Activated CD8-positive, alpha-beta T cell treated with anti-CD3 and anti-CD28 coated beads, Interleukin-2, amount 10 ng/mL, durations not matched to agents 7 days and 5 days (primary cell): ENCODE measurements around the gene SERPINB11. TPM values are rescaled to one million over a fixed set of nuclear protein-coding genes. Genes with fewer than 3 reads are reported as not detected.
"Not testable (repeated sequence)": the region's sequence is repeated elsewhere in the genome, so short reads cannot be mapped to it uniquely, and the experiment has no call there.

Experiments
- ATAC-seq: fragments of 150-1000 bp; cut with Tn5 transposase; one replicate; pipeline ENCODE4 v1.10.0; 2021; ENCODE audit warnings: moderate library complexity
- CTCF ChIA-PET: fragments of 350-600 bp; sonication (Branson Sonifier 250); formaldehyde crosslinking; loops from one replicate; lab custom pipeline; 2021; ENCODE audit warnings: antibody characterized with exemption; lab: Charles Lee
- POLR2A ChIA-PET: fragments of 350-600 bp; sonication (Branson Sonifier 250); formaldehyde crosslinking; loops from one replicate; lab custom pipeline; 2021; ENCODE audit warnings: antibody characterized with exemption; lab: Charles Lee
- DNase-seq: peaks from one replicate; pipeline ENCODE4 v3.0.0-alpha.2; 2020
- H3K27ac Mint-ChIP-seq: one replicate; pipeline ENCODE4 v1.8.0; 2021; ENCODE audit warnings: mild to moderate bottlenecking, mixed read lengths
- H3K27me3 Mint-ChIP-seq: one replicate; pipeline ENCODE4 v1.8.0; 2021; ENCODE audit warnings: low read depth, mixed read lengths
- H3K36me3 Mint-ChIP-seq: one replicate; pipeline ENCODE4 v1.8.0; 2021; ENCODE audit warnings: low read depth, mixed read lengths
- H3K4me1 Mint-ChIP-seq: one replicate; pipeline ENCODE4 v1.8.0; 2021; ENCODE audit warnings: low read depth, mixed read lengths
- H3K4me3 Mint-ChIP-seq: one replicate; pipeline ENCODE4 v1.8.0; 2021; ENCODE audit warnings: mild to moderate bottlenecking, mixed read lengths
- H3K9me3 Mint-ChIP-seq: one replicate; pipeline ENCODE4 v1.8.0; 2022; ENCODE audit warnings: mixed read lengths; ENCODE audit not compliant: insufficient read depth
- total RNA-seq, 2 experiments: library from RNA; stranded (reverse); gene quantifications; one replicate each; pipeline ENCODE4 v1.2.3, GENCODE V29; 2021

SERPINB11 gene
- total RNA-seq, 2 experiments from 2014 or later, result not detected

- Mint-ChIP-seq H3K36me3 (no peaks in the 10 kb centered on the region), H3K9me3 (no peaks in the 10 kb centered on the region), H3K27me3 (no peaks in the 10 kb centered on the region), H3K4me3 (no peak overlapping the region), H3K4me1 (no peaks in the 10 kb centered on the region), H3K27ac (no peak overlapping the region)
- ChIA-PET POLR2A (no interaction called here), CTCF (no interaction called here)
- no peak for DNase-seq
- no peak for ATAC-seq
These were observed 34.1 kb downstream of the SERPINB11 start for GRCh38 chr18:63736876-63737275.

- H3K36me3 Mint-ChIP-seq, result no peaks in the 10 kb centered on the region
- ChIA-PET CTCF (interaction anchor here (1.1 kb wide), 2 partner anchors 50 to 224 kb away, joined by 3 to 5 read pairs; no protein-coding TSS in a partner anchor), POLR2A (no interaction called here)
- no peaks in the 10 kb centered on the region for H3K27me3 Mint-ChIP-seq
- DNase-seq, result no peak
- H3K4me3 Mint-ChIP-seq, result no peak overlapping the region
- no peaks in the 10 kb centered on the region for H3K9me3 Mint-ChIP-seq
- ATAC-seq, result no peak
- no peak overlapping the region for H3K27ac Mint-ChIP-seq
- no peaks in the 10 kb centered on the region for H3K4me1 Mint-ChIP-seq
These were observed 39.0 kb downstream of the SERPINB11 start for GRCh38 chr18:63741769-63742168.

- Mint-ChIP-seq H3K27ac (no peak overlapping the region), H3K4me1 (no peaks in the 10 kb centered on the region), H3K4me3 (no peak overlapping the region), H3K9me3 (no peaks in the 10 kb centered on the region), H3K36me3 (no peaks in the 10 kb centered on the region), H3K27me3 (no peaks in the 10 kb centered on the region)
- DNase-seq (no peak), ATAC-seq (no peak)
- POLR2A ChIA-PET, result no interaction called here
- CTCF ChIA-PET, result no interaction called here
These were observed 44.2 kb downstream of the SERPINB11 start for GRCh38 chr18:63747006-63747405.

- ChIA-PET POLR2A (no interaction called here), CTCF (no interaction called here)
- Mint-ChIP-seq H3K4me3 (no peak overlapping the region), H3K4me1 (no peaks in the 10 kb centered on the region), H3K27me3 (no peaks in the 10 kb centered on the region), H3K27ac (no peak overlapping the region), H3K9me3 (no peaks in the 10 kb centered on the region), H3K36me3 (no peaks in the 10 kb centered on the region)
- no peak for DNase-seq
- no peak for ATAC-seq
These were observed 46.7 kb downstream of the SERPINB11 start for GRCh38 chr18:63749489-63749888.

- Mint-ChIP-seq H3K9me3 (no peaks in the 10 kb centered on the region), H3K27me3 (no peaks in the 10 kb centered on the region), H3K4me3 (no peak overlapping the region), H3K36me3 (no peaks in the 10 kb centered on the region), H3K4me1 (no peaks in the 10 kb centered on the region), H3K27ac (no peak overlapping the region)
- no peak for DNase-seq
- POLR2A ChIA-PET, result no interaction called here
- no peak for ATAC-seq
- CTCF ChIA-PET, result interaction anchor here (0.6 kb wide), 1 partner anchor 17 kb away, joined by 3 read pairs; no protein-coding TSS in a partner anchor
These were observed 49.9 kb downstream of the SERPINB11 start for GRCh38 chr18:63752636-63753035.

- CTCF ChIA-PET, result no interaction called here
- no peaks in the 10 kb centered on the region for H3K36me3 Mint-ChIP-seq
- no peaks in the 10 kb centered on the region for H3K9me3 Mint-ChIP-seq
- no peaks in the 10 kb centered on the region for H3K4me1 Mint-ChIP-seq
- no peak overlapping the region for H3K27ac Mint-ChIP-seq
- H3K27me3 Mint-ChIP-seq, result no peaks in the 10 kb centered on the region
- DNase-seq, result no peak
- no peak overlapping the region for H3K4me3 Mint-ChIP-seq
- POLR2A ChIA-PET, result no interaction called here
- no peak for ATAC-seq
These were observed 50.9 kb downstream of the SERPINB11 start for GRCh38 chr18:63753676-63754075.

GRCh38 chr18:63757541-63757940 lies 54.8 kb downstream of the SERPINB11 start:
- POLR2A ChIA-PET, result no interaction called here
- CTCF ChIA-PET, result no interaction called here
- Mint-ChIP-seq H3K27ac (no peak overlapping the region), H3K9me3 (peaks cover 13% of the 10 kb centered on the region), H3K4me3 (no peak overlapping the region), H3K27me3 (no peaks in the 10 kb centered on the region), H3K4me1 (no peaks in the 10 kb centered on the region), H3K36me3 (no peaks in the 10 kb centered on the region)
- no peak for DNase-seq
- ATAC-seq, result no peak

- H3K36me3 Mint-ChIP-seq, result no peaks in the 10 kb centered on the region
- CTCF ChIA-PET, result no interaction called here
These were observed 56.0 kb downstream of the SERPINB11 start for GRCh38 chr18:63758615-63759240.

GRCh38 chr18:63759786-63760185 lies 57.0 kb downstream of the SERPINB11 start:
- POLR2A ChIA-PET, result interaction anchor here (0.6 kb wide), 1 partner anchor 144 kb away, joined by 3 read pairs; no protein-coding TSS in a partner anchor
- H3K4me3 Mint-ChIP-seq, H3K27ac Mint-ChIP-seq, ATAC-seq, CTCF ChIA-PET, H3K36me3 Mint-ChIP-seq, H3K27me3 Mint-ChIP-seq, DNase-seq, H3K4me1 Mint-ChIP-seq: not testable (repeated sequence)
- peaks cover 13% of the 10 kb centered on the region for H3K9me3 Mint-ChIP-seq

More at GRCh38 chr18:63758615-63759240, 56.0 kb downstream of the SERPINB11 start:
- H3K27me3 Mint-ChIP-seq, result no peaks in the 10 kb centered on the region
- no peak for DNase-seq
- no peak for ATAC-seq
- POLR2A ChIA-PET, result no interaction called here
- no peak overlapping the region for H3K4me3 Mint-ChIP-seq
- no peaks in the 10 kb centered on the region for H3K4me1 Mint-ChIP-seq
- peaks cover 13% of the 10 kb centered on the region for H3K9me3 Mint-ChIP-seq
- H3K27ac Mint-ChIP-seq, result no peak overlapping the region

- ChIA-PET POLR2A (no interaction called here), CTCF (no interaction called here)
- Mint-ChIP-seq H3K27ac (no peak overlapping the region), H3K4me3 (no peak overlapping the region), H3K27me3 (peaks cover 2% of the 10 kb centered on the region), H3K9me3 (peaks cover 13% of the 10 kb centered on the region), H3K4me1 (no peaks in the 10 kb centered on the region), H3K36me3 (no peaks in the 10 kb centered on the region)
- DNase-seq (no peak), ATAC-seq (no peak)
These were observed 59.8 kb downstream of the SERPINB11 start for GRCh38 chr18:63762518-63762917.

GRCh38 chr18:63763831-63764600 lies 61.3 kb downstream of the SERPINB11 start:
- Mint-ChIP-seq H3K4me1 (no peaks in the 10 kb centered on the region), H3K36me3 (no peaks in the 10 kb centered on the region), H3K27ac (no peak overlapping the region), H3K9me3 (peaks cover 12% of the 10 kb centered on the region), H3K27me3 (peaks cover 4% of the 10 kb centered on the region), H3K4me3 (no peak overlapping the region)
- CTCF ChIA-PET, result no interaction called here
- POLR2A ChIA-PET, result no interaction called here
- no peak for DNase-seq
- no peak for ATAC-seq

- ChIA-PET CTCF (no interaction called here), POLR2A (no interaction called here)
- H3K4me1 Mint-ChIP-seq, result no peaks in the 10 kb centered on the region
- no peak overlapping the region for H3K4me3 Mint-ChIP-seq
- DNase-seq (no peak), ATAC-seq (no peak)
- no peaks in the 10 kb centered on the region for H3K9me3 Mint-ChIP-seq
- no peak overlapping the region for H3K27ac Mint-ChIP-seq
- no peaks in the 10 kb centered on the region for H3K36me3 Mint-ChIP-seq
- H3K27me3 Mint-ChIP-seq, result peaks cover 4% of the 10 kb centered on the region
These were observed 63.1 kb downstream of the SERPINB11 start for GRCh38 chr18:63765837-63766236.
